HEK293T (cell line): ENCODE data around the gene DDN.

Experiments
- SP1 ChIP-seq: fragments of 450-650 bp; IDR thresholded peaks from 2 replicates; pipeline ENCODE4 v1.6.1; 2017
- SUZ12 ChIP-seq: fragments of 450-650 bp; IDR thresholded peaks from 2 replicates; pipeline ENCODE4 v1.6.1; 2016; ENCODE audit warnings: mild to moderate bottlenecking

DNA sequence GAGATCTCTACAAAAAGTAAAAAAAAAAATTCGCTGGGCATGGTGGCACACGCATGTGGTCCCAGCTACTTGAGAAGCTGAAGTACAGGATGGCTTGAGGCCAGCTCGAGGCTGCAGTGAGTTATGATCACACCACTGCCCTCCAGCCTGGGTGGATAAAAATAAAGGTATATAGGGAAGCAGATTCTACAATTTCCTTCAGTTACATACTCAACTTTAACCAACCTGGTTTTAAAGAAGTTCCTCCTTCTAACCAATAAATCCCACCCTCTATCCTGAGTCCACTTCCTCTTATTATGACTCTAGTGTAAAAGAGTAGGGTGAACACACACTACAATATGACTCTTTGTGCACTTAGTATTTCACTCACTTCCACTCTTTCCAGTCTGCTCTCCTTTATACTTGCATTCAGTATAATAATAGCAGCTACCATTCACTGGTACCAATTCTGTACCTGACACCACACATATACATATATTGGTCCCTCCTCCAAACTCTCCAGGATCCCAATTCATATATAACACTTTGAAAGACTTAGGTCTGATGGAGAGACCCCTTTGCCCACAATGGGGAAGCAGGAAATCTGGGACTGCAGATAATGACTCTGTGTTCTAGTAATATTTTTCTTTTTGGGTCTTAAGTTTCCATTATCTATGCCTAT, 44.2 kb downstream of the DDN start:
- no peak for TF ChIP-seq SP1
- TF ChIP-seq SUZ12 = no peak
